HG03520 (cell line): ENCODE data around the gene POTEI.
"Not testable (repeated sequence)": the region's sequence is repeated elsewhere in the genome, so short reads cannot be mapped to it uniquely, and the experiment has no call there.

Experiments used
- ATAC-seq: cut with Tn5 transposase; IDR thresholded peaks from one replicate; pipeline ENCODE4 v1.9.1; 2021; ENCODE audit warnings: mild to moderate bottlenecking, moderate library complexity; ENCODE audit not compliant: unreplicated experiment

POTEI gene

DNA sequence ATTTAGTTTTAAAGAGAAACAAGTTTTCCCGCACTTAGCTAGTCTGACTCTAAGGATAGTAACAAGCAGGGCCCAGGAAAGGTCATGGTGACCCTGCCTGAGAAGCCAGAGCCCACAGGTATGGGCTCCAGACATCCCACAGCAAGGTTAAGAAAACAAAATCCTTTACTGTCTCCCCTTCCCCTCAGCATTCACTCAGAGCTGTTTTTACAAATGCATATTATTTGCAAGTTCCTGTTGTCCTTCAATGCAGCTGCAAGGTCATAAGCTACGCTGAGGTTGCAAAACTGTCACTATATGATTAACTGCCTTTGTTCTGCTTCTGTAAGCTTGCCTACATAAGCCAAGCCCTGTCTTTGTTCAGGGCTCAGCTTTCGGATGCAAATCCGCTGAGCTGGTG lies 18.1 kb downstream of the POTEI start:
- ATAC-seq = not testable (repeated sequence)

DNA sequence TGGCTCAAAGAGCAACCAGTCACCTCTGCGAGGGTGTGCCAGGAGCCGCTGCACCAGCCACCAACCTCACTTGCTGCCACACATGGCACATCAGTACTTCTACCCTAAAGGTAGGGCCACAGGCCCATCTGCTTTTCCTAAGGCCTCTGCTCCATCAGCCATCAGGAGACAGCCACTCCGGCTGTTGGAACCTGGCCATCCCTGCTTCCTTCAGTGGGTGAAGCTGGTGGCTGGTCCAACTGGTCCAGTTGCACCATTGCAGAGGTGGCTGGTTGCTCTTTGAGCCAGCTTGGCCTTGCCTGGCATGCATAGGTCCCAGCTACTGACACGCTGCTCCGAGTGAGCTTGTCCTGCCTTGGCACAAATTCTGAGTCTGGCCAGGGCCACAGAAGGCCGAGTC lies 53.7 kb downstream of the POTEI start:
- not testable (repeated sequence) for ATAC-seq

DNA sequence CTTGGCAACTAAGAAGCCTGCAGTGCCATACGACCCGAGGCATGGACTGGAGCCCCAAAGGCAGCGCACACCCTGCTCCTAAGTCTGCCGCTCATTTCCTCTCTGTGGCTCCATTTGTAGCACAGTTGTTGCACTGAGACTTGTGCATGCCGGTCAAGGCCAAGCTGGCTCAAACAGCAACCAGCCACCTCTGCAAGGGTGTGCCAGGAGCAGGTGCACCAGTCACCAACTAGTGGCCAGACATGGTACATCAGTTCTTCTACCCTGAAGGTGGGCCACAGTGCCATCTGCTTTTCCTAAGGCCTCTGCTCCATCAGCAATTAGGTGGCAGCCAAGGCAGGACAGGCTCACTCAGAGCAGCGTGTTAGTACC lies 54.4 kb downstream of the POTEI start:
- ATAC-seq = not testable (repeated sequence)

DNA sequence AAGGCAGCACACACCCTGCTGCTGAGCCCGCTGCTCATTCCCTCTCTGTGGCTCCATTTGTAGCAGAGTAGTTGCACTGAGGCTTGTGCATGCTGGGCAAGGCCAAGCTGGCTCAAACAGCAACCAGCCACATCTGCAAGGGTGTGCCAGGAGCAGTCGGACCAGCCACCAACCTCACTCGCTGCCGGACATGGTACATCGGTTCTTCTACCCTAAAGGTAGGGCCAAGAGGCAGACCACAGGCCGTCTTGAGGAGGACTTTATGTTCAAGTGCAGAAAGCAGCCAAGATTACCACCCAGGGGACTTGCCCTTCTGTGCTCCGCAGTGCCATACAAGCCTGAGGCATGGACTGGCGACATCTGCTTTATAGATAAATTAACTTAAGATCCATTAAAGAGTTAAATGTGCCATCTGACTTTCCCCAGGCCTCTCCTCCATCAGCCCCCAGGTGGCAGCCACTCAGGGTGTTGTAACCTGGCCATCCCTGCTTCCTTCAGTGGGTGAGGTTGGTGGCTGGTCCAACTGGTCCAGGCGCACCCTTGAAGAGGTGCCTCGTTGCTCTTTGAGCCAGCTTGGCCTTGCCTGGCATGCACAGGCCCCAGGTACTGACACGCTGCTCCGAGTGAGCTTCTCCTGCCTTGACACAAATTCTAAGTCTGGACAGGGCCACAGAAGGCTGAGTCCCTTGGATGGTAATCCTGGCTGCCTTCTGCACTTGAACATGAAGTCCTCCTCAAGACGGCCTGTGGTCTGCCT lies 55.0 kb downstream of the POTEI start:
- ATAC-seq = not testable (repeated sequence)

DNA sequence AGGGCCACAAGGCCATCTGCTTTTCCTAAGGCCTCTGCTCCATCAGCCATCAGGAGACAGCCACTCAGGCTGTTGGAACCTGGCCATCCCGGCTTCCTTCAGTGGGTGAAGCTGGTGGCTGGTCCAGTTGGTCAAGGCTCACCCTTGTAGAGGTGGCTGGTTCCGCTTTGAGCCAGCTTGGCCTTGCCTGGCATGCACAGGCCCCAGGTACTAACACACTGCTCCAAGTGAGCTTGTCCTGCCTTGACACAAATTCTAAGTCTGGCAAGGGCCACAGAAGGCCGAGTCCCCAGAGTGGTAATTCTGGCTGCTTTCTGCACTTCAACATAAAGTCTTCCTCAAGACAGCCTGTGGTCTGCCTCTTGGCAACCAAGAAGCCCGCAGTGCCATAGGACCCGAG lies 56.2 kb downstream of the POTEI start:
- not testable (repeated sequence) for ATAC-seq

DNA sequence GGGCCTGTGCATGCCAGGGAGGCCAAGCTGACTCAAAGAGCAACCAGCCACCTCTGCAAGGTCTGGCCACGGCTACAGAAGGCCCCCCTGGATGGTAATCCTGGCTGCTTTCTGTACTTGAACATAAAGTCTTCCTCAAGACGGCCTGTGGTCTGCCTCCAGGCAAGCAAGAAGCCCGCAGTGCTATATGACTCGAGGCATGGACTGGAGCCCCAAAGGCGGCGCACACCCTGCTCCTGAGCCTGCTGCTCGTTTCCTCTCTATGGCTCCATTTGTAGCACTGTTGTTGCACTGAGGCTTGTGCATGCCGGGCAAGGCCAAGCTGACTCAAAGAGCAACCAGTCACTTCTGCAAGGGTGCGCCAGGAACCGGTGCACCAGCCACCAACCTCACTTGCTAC lies 57.3 kb downstream of the POTEI start:
- ATAC-seq = not testable (repeated sequence)

DNA sequence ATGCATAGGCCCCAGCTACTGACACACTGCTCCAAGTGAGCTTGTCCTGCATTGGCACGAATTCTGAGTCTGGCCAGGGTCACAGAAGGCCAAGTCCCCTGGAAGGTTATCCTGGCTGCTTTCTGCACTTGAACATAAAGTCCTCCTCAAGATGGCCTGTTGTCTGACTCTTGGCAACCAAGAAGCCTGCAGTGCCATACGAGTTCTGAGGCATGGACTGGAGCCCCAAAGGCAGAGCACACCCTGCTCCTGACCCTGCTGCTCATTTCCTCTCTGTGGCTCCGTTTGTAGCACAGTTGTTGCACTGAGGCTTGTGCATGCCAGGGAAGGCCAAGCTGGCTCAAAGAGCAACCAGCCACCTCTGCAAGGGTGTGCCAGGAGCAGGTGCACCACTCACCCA lies 57.9 kb downstream of the POTEI start:
- ATAC-seq = not testable (repeated sequence)

DNA sequence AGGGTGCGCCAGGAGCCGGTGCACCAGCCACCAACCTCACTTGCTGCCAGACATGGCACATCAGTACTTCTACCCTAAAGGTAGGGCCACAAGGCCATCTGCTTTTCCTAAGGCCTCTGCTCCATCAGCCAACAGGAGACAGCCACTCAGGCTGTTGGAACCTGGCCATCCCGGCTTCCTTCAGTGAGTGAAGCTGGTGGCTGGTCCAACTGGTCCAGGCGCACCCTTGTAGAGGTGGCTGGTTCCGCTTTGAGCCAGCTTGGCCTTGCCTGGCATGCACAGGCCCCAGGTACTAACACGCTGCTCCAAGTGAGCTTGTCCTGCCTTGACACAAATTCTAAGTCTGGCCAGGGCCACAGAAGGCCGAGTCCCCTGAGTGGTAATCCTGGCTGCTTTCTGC lies 58.8 kb downstream of the POTEI start:
- ATAC-seq = not testable (repeated sequence)

DNA sequence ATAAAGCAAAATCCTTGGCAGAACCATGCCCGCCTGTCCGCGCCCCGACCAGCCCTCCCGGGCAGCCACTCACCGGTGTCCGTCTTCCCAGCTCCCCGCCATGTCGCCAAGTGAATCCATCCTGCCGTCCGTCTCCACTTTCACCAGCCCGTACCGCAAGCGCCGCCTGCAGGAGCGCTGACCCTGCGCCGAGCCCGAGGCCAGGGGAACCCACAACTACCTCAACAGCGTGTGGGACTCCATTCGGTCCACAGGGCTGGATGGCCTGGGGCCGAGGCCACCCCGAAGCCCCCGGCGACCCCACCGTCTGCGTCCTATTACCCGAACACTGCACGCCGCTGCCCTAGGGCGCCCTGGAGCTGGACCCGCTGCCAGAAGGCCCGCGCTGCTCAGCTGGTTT lies 81.5 kb downstream of the POTEI start:
- not testable (repeated sequence) for ATAC-seq

DNA sequence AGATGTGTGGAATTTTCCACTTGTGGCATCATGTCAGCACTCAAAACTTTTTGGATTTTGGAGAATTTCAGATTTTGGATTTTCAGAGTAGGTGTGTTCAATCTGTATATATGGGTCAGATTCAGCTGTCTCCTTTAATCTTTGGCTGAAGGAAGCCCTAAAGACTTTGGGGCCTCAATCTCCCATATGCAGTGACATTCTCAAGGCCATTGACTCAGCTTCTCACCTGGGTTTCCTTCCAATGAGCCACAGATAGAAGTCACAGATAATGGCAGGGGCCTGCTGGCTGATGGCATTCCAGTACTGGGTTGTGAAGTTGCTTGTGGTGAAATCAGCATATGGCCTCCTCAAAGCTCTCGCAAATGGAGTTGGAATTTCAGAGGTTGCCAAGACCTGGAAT lies 90.3 kb downstream of the POTEI start:
- ATAC-seq = not testable (repeated sequence)

DNA sequence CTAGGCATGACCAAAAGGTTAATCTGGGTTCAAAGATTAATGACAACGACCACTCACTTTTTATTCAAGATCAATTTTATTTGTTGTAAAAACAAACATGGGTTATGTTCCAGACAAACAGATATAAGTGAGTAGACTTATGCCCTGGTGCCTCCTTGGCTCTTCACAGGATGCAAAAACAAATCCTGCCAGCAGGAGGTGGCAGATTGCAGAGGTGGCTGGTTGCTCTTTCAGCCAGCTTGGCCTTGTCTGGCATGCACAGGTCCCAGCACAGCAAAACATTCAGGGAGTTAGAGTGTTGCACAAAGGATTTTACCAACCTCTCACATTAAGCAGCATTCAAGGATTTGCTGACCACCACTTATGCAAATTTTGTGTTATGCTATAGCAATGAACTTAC lies 92.4 kb downstream of the POTEI start:
- not testable (repeated sequence) for ATAC-seq
